HepG2 (cell line): Measurements from ENCODE around the gene S100G. TPM values are rescaled to one million over a fixed set of nuclear protein-coding genes. Genes with fewer than 3 reads are reported as not detected.

Source experiments
- ATAC-seq: fragments of 200-7000 bp; cut with Tn5 transposase; 3 replicates; pipeline ENCODE4 v1.9.1; 2020; ENCODE audit warnings: mild to moderate bottlenecking, moderate library complexity
- BruUV-seq: library from RNA; stranded (reverse); fragments of 400-500 nt; replicated peaks from 2 replicates; lab custom pipeline; 2021; lab: Mats Ljungman, UMichigan
- CTCF ChIA-PET: fragments of 300-600 bp; formaldehyde crosslinking; extraction: SDS; loops from one replicate; lab custom pipeline; 2021; ENCODE audit warnings: low total read pairs, inconsistent platforms, low intra/inter-chr PET ratio; lab: Yijun Ruan, JAX
- POLR2A ChIA-PET: fragments of 350-600 bp; sonication (Branson Sonifier 250); formaldehyde crosslinking; loops from one replicate; lab custom pipeline; 2020; ENCODE audit warnings: antibody characterized with exemption, inconsistent platforms; lab: Yijun Ruan, JAX
- DNase-seq: peaks from one replicate; pipeline ENCODE4 v3.0.0-alpha.2; 2015; ENCODE audit warnings: low spot score
- FAIRE-seq: peaks from 3 replicates; lab custom pipeline; 2011; peaks lifted over from hg19 to GRCh38; lab: Jason Lieb, UNC
- H2AFZ ChIP-seq: one replicate; pipeline ENCODE4 v1.6.1; 2011; ENCODE audit warnings: low read length, inconsistent platforms
- H3K27ac ChIP-seq: fragments of 300-600 bp; 3 replicates; pipeline ENCODE4 v1.8.0; 2011; ENCODE audit warnings: mixed run types, mild to moderate bottlenecking, mixed read lengths, low read length, inconsistent platforms; ENCODE audit not compliant: insufficient read depth; ENCODE audit errors: extremely low read length
- H3K27me3 ChIP-seq, 2 experiments: fragments of 200-600 bp in 1 of 2; 2 replicates in 1 of 2; 3 replicates in 1 of 2; pipeline versions ENCODE4 v1.6.0 to v1.8.0; 2011; ENCODE audit warnings: low read length in 2 of 2, mild to moderate bottlenecking in 2 of 2, moderate library complexity in 2 of 2, inconsistent platforms in 1 of 2; ENCODE audit not compliant: insufficient read depth in 2 of 2, control insufficient read depth in 1 of 2
- H3K36me3 ChIP-seq, 2 experiments: fragments of 200-600 bp in 1 of 2; replicated peaks in 1 of 2; 2 replicates in 1 of 2; 3 replicates in 1 of 2; pipeline versions ENCODE4 v1.5.1 to v1.8.0; 2011; ENCODE audit warnings: low read length in 2 of 2, inconsistent platforms in 1 of 2; ENCODE audit not compliant: insufficient read depth in 2 of 2, control insufficient read depth in 1 of 2
- H3K4me1 ChIP-seq: 2 replicates; pipeline ENCODE4 v1.5.1; 2012; ENCODE audit warnings: low read length, inconsistent platforms; ENCODE audit not compliant: insufficient read depth
- H3K4me2 ChIP-seq: 2 replicates; pipeline ENCODE4 v1.6.0; 2011; ENCODE audit warnings: low read depth, low read length, inconsistent platforms
- H3K4me3 ChIP-seq, 3 experiments: fragments of 200-600 bp in 1 of 3; sonication (generic), shearing (Covaris generic) in 1 of 3; replicated peaks in 1 of 3; 2 replicates each; pipeline ENCODE4 v1.5.1; 2011 to 2016; ENCODE audit warnings: low read length in 3 of 3, inconsistent platforms in 2 of 3, low read depth in 2 of 3, mild to moderate bottlenecking in 2 of 3, control low read depth in 1 of 3, mixed read lengths in 1 of 3; ENCODE audit not compliant: insufficient read depth in 1 of 3
- H3K79me2 ChIP-seq: one replicate; pipeline ENCODE4 v1.6.1; 2011; ENCODE audit warnings: low read length, inconsistent platforms; ENCODE audit not compliant: insufficient read depth
- H3K9ac ChIP-seq: 2 replicates; pipeline ENCODE4 v1.6.0; 2011; ENCODE audit warnings: mild to moderate bottlenecking, low read depth, low read length, inconsistent platforms; ENCODE audit not compliant: insufficient read depth
- H3K9me3 ChIP-seq: 2 replicates; pipeline ENCODE4 v1.5.1; 2012; ENCODE audit warnings: mild to moderate bottlenecking, low read length
- H4K20me1 ChIP-seq: 2 replicates; pipeline ENCODE4 v1.6.0; 2011; ENCODE audit warnings: inconsistent platforms, mild to moderate bottlenecking, low read length, moderate library complexity; ENCODE audit not compliant: insufficient read depth
- FOXP1 ChIP-seq, 2 experiments: fragments of 450-650 bp in 1 of 2; IDR thresholded peaks; 2 replicates each; pipeline ENCODE4 v1.6.1; 2017 to 2018; ENCODE audit warnings: antibody characterized with exemption in 1 of 2
- NR2F6 ChIP-seq, 2 experiments: IDR thresholded peaks; 2 replicates each; pipeline ENCODE4 v1.6.1; 2016; ENCODE audit warnings: antibody characterized with exemption in 1 of 2, mild to moderate bottlenecking in 1 of 2
- SALL1 ChIP-seq: sonication (generic); formaldehyde crosslinking; IDR thresholded peaks from 2 replicates; pipeline ENCODE4 v1.8.0; 2022; ENCODE audit warnings: mild to moderate bottlenecking, missing genetic modification reagents
- SOX6 ChIP-seq, 2 experiments: fragments of 450-650 bp in 1 of 2; sonication (generic) in 1 of 2; formaldehyde crosslinking in 1 of 2; IDR thresholded peaks; 2 replicates each; pipeline versions ENCODE4 v1.4.0 to v1.6.1; 2017 to 2020; ENCODE audit warnings: antibody characterized with exemption in 1 of 2, mild to moderate bottlenecking in 1 of 2, missing genetic modification reagents in 1 of 2
- TEAD3 ChIP-seq: optimal IDR thresholded peaks from 2 replicates; pipeline ENCODE3; 2016; ENCODE audit warnings: borderline replicate concordance
- ZNF121 ChIP-seq: sonication (generic); formaldehyde crosslinking; IDR thresholded peaks from 2 replicates; pipeline ENCODE4 v1.5.0; 2020; ENCODE audit warnings: mild to moderate bottlenecking, missing genetic modification reagents
- ZNF253 ChIP-seq: sonication (generic); formaldehyde crosslinking; IDR thresholded peaks from 2 replicates; pipeline ENCODE4 v1.8.0; 2022; ENCODE audit warnings: mild to moderate bottlenecking, missing genetic modification reagents, borderline replicate concordance
- ZNF616 ChIP-seq: sonication (generic); formaldehyde crosslinking; IDR thresholded peaks from 2 replicates; pipeline ENCODE4 v1.5.0; 2020; ENCODE audit warnings: low read depth, mild to moderate bottlenecking, missing genetic modification reagents
- WGBS: methylation state at CpG from one replicate; pipeline ENCODE4 v1.1.6; 2017; ENCODE audit warnings: low lambda C conversion rate; 5-methylcytosine and 5-hydroxymethylcytosine counted together
- in situ Hi-C: cut with HindIII; loops from 2 replicates; pipeline ENCODE4 v1.10.0; 2017; ENCODE audit warnings: low pct_unique_long_range_greater_than_20kb; ENCODE audit not compliant: extremely low pct_ligation_motif_present
- intact Hi-C: fragments of 100-400 bp; cut with micrococcal nuclease; formaldehyde crosslinking; loops from one replicate; pipeline ENCODE4 v1.10.0; 2022; ENCODE audit not compliant: unreplicated experiment
- polyA plus RNA-seq, 8 experiments: library from polyadenylated mRNA; depleted of rRNA in 3 of 8; stranded (reverse) in 7 of 8; unstranded in 1 of 8; fragments of >200 nt; fragmentation: Illumina TruSeq in 4 of 8; extraction: Trizol in 4 of 8; gene quantifications; 2 replicates each; pipeline versions ENCODE4 v1.2.1 to v1.2.3, GENCODE V29; 2011 to 2016; ENCODE audit warnings: low read depth in 4 of 8, missing spikeins in 1 of 8, mixed read lengths in 1 of 8; ENCODE audit not compliant: insufficient read depth in 1 of 8
- total RNA-seq, 5 experiments: library from RNA; depleted of rRNA; stranded (reverse); fragments of >200 nt; fragmentation: Illumina TruSeq; extraction: Trizol; gene quantifications; 2 replicates each; pipeline ENCODE4 v1.2.3, GENCODE V29; 2016; ENCODE audit warnings: low read depth in 1 of 5
- TF ChIP-seq, protein P1 (sequence below): sonication (generic); formaldehyde crosslinking; conservative IDR thresholded peaks from 2 replicates; pipeline ENCODE4 v1.4.0; 2020; ENCODE audit warnings: mild to moderate bottlenecking, missing genetic modification reagents, moderate library complexity
- TF ChIP-seq, protein P2 (sequence below): sonication (generic); formaldehyde crosslinking; IDR thresholded peaks from 2 replicates; pipeline ENCODE4 v1.5.0; 2020; ENCODE audit warnings: mild to moderate bottlenecking, missing genetic modification reagents

Gene S100G
- total and polyA plus RNA-seq, 2 of the 13 experiments (the other 11 are each of a cell fraction or from before 2014, with no cell fraction given): not detected

DNA sequence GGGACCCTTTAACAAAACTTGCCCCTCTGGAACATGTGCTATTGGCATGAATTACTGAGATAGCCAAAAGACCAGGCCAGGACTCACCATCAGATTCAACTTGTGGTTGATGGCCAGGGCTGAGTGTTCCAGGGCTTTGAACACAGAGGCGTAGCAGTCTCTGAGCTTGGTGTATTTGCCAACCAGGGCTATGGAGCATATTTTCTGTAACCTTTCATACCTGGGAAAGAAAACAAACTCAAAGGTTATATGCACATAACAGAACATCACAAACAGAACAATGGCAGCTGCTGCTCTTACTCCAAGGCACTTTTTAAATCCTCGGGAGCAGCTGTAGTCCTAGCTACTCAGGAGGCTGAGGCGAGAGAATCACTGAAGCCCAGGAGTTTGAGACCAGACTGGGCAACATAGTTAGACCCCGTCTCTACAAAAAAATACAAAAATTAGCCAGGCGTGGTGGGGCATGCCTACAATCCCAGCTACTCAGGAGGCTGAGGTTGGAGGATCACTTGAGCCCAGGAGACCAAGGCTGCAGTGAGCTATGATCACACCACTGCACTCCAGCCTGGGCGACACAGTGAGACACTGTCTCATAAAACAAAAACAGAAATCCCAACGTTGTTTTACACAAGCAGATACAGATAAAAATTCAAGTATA, 33.2 kb downstream of the S100G start:
- intact Hi-C loops: no loop called here
- peak overlapping the region; percentile 57 for H3K27ac ChIP-seq
- no peak overlapping the region for H2AFZ ChIP-seq
- no peak overlapping the region for H3K9ac ChIP-seq
- H3K36me3 ChIP-seq: peaks cover 4 to 22% of the 10 kb centered on the region in 2 experiments; a peak in 4 of 5 replicates
- ChIA-PET CTCF (no interaction called here), POLR2A (no interaction called here)
- DNase-seq: peak; percentile 30
- no peaks in the 10 kb centered on the region for H3K9me3 ChIP-seq
- peak; percentile 78 for FAIRE-seq
- TF ChIP-seq SOX6 (IDR thresholded peaks at IDR 0.05) (no peak), SOX6 (CRISPR knock-in tag; IDR thresholded peaks at IDR 0.05) (peak; percentile 48; the same call in 1 of the 2 replicates), NR2F6 (IDR thresholded peaks at IDR 0.05) (peak; percentile 27; the same call in 1 of the 2 replicates), NR2F6 (CRISPR knock-in tag; IDR thresholded peaks at IDR 0.05) (0 out of 2 replicates have a peak, but pooled peaks have one; percentile 18), ZNF253 (CRISPR knock-in tag) (no peak), TEAD3 (CRISPR knock-in tag) (peak; percentile 37), ZNF616 (CRISPR knock-in tag) (no peak), SALL1 (CRISPR knock-in tag) (peak; percentile 38), FOXP1 (IDR thresholded peaks at IDR 0.05) (no peak), FOXP1 (CRISPR knock-in tag; IDR thresholded peaks at IDR 0.05) (0 out of 2 replicates have a peak, but pooled peaks have one; percentile 6), ZNF121 (CRISPR knock-in tag) (peak; percentile 75)
- TF ChIP-seq, protein P1, sequence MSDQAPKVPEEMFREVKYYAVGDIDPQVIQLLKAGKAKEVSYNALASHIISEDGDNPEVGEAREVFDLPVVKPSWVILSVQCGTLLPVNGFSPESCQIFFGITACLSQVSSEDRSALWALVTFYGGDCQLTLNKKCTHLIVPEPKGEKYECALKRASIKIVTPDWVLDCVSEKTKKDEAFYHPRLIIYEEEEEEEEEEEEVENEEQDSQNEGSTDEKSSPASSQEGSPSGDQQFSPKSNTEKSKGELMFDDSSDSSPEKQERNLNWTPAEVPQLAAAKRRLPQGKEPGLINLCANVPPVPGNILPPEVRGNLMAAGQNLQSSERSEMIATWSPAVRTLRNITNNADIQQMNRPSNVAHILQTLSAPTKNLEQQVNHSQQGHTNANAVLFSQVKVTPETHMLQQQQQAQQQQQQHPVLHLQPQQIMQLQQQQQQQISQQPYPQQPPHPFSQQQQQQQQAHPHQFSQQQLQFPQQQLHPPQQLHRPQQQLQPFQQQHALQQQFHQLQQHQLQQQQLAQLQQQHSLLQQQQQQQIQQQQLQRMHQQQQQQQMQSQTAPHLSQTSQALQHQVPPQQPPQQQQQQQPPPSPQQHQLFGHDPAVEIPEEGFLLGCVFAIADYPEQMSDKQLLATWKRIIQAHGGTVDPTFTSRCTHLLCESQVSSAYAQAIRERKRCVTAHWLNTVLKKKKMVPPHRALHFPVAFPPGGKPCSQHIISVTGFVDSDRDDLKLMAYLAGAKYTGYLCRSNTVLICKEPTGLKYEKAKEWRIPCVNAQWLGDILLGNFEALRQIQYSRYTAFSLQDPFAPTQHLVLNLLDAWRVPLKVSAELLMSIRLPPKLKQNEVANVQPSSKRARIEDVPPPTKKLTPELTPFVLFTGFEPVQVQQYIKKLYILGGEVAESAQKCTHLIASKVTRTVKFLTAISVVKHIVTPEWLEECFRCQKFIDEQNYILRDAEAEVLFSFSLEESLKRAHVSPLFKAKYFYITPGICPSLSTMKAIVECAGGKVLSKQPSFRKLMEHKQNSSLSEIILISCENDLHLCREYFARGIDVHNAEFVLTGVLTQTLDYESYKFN (CRISPR knock-in tag): peak; percentile 49
- TF ChIP-seq, protein P2, sequence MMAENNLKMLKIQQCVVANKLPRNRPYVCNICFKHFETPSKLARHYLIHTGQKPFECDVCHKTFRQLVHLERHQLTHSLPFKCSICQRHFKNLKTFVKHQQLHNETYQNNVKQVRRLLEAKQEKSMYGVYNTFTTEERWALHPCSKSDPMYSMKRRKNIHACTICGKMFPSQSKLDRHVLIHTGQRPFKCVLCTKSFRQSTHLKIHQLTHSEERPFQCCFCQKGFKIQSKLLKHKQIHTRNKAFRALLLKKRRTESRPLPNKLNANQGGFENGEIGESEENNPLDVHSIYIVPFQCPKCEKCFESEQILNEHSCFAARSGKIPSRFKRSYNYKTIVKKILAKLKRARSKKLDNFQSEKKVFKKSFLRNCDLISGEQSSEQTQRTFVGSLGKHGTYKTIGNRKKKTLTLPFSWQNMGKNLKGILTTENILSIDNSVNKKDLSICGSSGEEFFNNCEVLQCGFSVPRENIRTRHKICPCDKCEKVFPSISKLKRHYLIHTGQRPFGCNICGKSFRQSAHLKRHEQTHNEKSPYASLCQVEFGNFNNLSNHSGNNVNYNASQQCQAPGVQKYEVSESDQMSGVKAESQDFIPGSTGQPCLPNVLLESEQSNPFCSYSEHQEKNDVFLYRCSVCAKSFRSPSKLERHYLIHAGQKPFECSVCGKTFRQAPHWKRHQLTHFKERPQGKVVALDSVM: peak; percentile 66; the same call in 1 of the 2 replicates
- no peaks in the 10 kb centered on the region for H3K27me3 ChIP-seq
- peak; percentile 98 for ATAC-seq
- WGBS: 51% methylated on average over 7 of the region's 7 CpGs
- H3K79me2 ChIP-seq: no peaks in the 10 kb centered on the region
- no peaks in the 10 kb centered on the region for H4K20me1 ChIP-seq
- H3K4me2 ChIP-seq: no peak overlapping the region
- no peak overlapping the region for H3K4me3 ChIP-seq
- peaks cover 19% of the 10 kb centered on the region for H3K4me1 ChIP-seq
- in situ Hi-C loops: no loop called here
- BruUV-seq: no TSS peak
